Loucy (cell line): ENCODE measurements around the gene CACNA2D4.

ENCODE experiments used
- EZH2phosphoT487 ChIP-seq: fragments of 200-600 bp; IDR thresholded peaks from 2 replicates; pipeline ENCODE4 v1.6.1; 2018; ENCODE audit warnings: antibody characterized with exemption, mild to moderate bottlenecking, moderate library complexity, borderline replicate concordance
- TF ChIP-seq, protein P1 (sequence below): fragments of 200-600 bp; sonication (generic); conservative IDR thresholded peaks from 2 replicates; pipeline ENCODE4 v1.5.1; 2014; ENCODE audit warnings: mild to moderate bottlenecking, antibody characterized with exemption, low read length

DNA sequence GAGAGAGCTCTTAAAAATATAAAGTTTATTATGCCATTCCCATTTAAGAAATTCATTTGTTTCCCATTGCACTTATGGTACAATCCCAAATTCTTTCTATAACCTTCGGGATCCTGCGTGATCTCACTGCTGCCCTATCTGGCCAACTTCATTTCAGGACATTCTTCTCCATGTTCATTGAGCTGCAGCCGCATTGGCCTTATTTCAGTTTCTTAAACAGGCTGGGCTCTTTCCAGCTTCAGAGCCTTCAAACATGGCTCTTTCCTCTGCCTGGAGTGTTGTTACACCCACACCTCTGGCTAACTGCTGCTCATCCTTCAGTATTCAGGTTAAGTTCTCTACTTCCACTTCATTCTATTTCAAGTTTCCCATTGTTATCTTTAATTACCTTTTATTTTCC, 156.6 kb downstream of the CACNA2D4 start:
- TF ChIP-seq, protein P1, sequence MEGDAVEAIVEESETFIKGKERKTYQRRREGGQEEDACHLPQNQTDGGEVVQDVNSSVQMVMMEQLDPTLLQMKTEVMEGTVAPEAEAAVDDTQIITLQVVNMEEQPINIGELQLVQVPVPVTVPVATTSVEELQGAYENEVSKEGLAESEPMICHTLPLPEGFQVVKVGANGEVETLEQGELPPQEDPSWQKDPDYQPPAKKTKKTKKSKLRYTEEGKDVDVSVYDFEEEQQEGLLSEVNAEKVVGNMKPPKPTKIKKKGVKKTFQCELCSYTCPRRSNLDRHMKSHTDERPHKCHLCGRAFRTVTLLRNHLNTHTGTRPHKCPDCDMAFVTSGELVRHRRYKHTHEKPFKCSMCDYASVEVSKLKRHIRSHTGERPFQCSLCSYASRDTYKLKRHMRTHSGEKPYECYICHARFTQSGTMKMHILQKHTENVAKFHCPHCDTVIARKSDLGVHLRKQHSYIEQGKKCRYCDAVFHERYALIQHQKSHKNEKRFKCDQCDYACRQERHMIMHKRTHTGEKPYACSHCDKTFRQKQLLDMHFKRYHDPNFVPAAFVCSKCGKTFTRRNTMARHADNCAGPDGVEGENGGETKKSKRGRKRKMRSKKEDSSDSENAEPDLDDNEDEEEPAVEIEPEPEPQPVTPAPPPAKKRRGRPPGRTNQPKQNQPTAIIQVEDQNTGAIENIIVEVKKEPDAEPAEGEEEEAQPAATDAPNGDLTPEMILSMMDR, result no peak
- TF ChIP-seq EZH2phosphoT487, result no peak
